Erythroblast (primary cell): Measurements from ENCODE around the gene SIDT2.

Experiments used
- GATA1 ChIP-seq: IDR thresholded peaks from 2 replicates; pipeline ENCODE4 v1.6.1; 2011; ENCODE audit warnings: low read depth, mild to moderate bottlenecking, control low read depth, low read length, moderate library complexity
- POLR2A ChIP-seq: IDR thresholded peaks from 2 replicates; pipeline ENCODE4 v1.6.1; 2011; ENCODE audit warnings: mild to moderate bottlenecking, low read length

DNA sequence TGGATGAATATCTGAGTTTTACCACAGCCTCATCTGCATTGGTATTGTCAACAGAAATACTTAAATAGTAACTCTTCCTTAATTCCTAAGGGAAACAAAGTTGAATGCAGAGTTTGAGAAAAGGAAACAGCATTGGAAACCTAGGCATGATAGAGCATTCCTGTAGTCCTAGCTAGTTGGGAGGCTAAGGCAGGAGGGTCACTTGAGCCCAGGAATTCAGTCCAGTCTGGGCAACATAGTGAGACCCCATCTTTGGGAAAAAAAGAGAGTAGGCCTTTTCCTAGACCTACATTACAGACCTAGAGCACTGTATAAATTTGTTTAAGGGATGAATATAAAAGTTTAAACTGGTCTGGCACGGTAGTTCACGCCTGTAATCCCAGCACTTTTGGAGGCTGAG, 21.0 kb upstream of the SIDT2 start:
- TF ChIP-seq POLR2A: no peak
- no peak for TF ChIP-seq GATA1
